Pancreas (tissue), 10 donors: Measurements from ENCODE around the gene U2AF1L4. TPM values are rescaled to one million over a fixed set of nuclear protein-coding genes. Genes with fewer than 3 reads are reported as not detected.

Experiments
- ATAC-seq, 4 donors: fragments of 200-7000 bp; cut with Tn5 transposase; one replicate each; pipeline versions ENCODE4 v1.8.0 to v1.9.1; 2020; ENCODE audit warnings: mild to moderate bottlenecking in 4 of 4, moderate library complexity in 4 of 4
- DNase-seq, 6 donors: peaks; one replicate each; pipeline ENCODE4 v3.0.0-alpha.2; 2020
- FAIRE-seq: peaks from 2 replicates; lab custom pipeline; 2012; peaks lifted over from hg19 to GRCh38; lab: Jason Lieb, UNC
- H3K27ac ChIP-seq, 4 donors: fragments of 200-600 bp; sonication (generic); 1 replicate in 3 of 4; 2 replicates in 1 of 4; pipeline versions ENCODE4 v1.5.0 to v1.8.0; 2020
- H3K27me3 ChIP-seq, 4 donors: fragments of 200-600 bp; one replicate each; pipeline ENCODE4 v1.8.0; 2021
- H3K36me3 ChIP-seq, 3 donors: fragments of 200-600 bp; sonication (generic) in 1 of 3; one replicate each; pipeline versions ENCODE4 v1.5.0 to v1.8.0; 2020 to 2021
- H3K4me1 ChIP-seq, 3 donors: fragments of 200-600 bp; one replicate each; pipeline ENCODE4 v1.8.0; 2021
- H3K4me3 ChIP-seq, 4 donors: fragments of 200-600 bp; sonication (generic) in 2 of 4; one replicate each; pipeline versions ENCODE4 v1.5.0 to v1.8.0; 2020 to 2021
- H3K9me3 ChIP-seq, 4 donors: fragments of 200-600 bp; one replicate each; pipeline ENCODE4 v1.8.0; 2021
- WGBS, 2 donors: extraction: QIAGEN DNeasy Blood & Tissue Kit; methylation state at CpG; one replicate each; pipeline ENCODE4 v1.1.7; 2013; 5-methylcytosine and 5-hydroxymethylcytosine counted together
- intact Hi-C, 3 donors: fragments of 100-400 bp; cut with DNase I; formaldehyde crosslinking; loops; one replicate each; pipeline versions ENCODE4 v1.11.1 to v1.14.2; 2022
- polyA plus RNA-seq, 2 donors: library from polyadenylated mRNA; stranded (reverse); fragments of 200-250 nt; gene quantifications; one replicate each; pipeline ENCODE4 v1.2.3, GENCODE V29; 2013
- total RNA-seq, 6 donors: library from RNA; stranded (reverse); fragmentation: NEBNext Ultra II Directional in 4 of 6; extraction: Animal tissue kit (Norgen Biotek cat#: 25700) in 4 of 6; gene quantifications; one replicate each; pipeline versions ENCODE4 v1.2.1 to v1.2.4, GENCODE V29; 2021 to 2023
- TF ChIP-seq, protein P1 (sequence below), 4 donors: fragments of 200-600 bp; sonication (generic) in 3 of 4; IDR thresholded peaks; one replicate each; pipeline versions ENCODE4 v1.5.0 to v1.8.0; 2021; ENCODE audit warnings: antibody characterized with exemption in 4 of 4
- donor health status: healthy with polysubstance abuse.
- donor health status: DM: no; HTN: no; CAD: no; lungs with moderate emphysema.
- donor health status: DM: no; HTN: no; CAD: no.
- donor health status: control.
- donor health status: control.
- donor health status: Bipolar disorder and iron deficiency.
- donor health status: DM: yes; HTN: yes; CAD: no.
- donor health status: DM: no; HTN: no; CAD: no.
- donor health status: DM: no; HTN: no; CAD: no.
- donor health status: DM: yes; HTN: yes; CAD: no.

The U2AF1L4 gene
- total and polyA plus RNA-seq, 8 donors, result 9.7 to 124 (median 12.0) TPM

DNA sequence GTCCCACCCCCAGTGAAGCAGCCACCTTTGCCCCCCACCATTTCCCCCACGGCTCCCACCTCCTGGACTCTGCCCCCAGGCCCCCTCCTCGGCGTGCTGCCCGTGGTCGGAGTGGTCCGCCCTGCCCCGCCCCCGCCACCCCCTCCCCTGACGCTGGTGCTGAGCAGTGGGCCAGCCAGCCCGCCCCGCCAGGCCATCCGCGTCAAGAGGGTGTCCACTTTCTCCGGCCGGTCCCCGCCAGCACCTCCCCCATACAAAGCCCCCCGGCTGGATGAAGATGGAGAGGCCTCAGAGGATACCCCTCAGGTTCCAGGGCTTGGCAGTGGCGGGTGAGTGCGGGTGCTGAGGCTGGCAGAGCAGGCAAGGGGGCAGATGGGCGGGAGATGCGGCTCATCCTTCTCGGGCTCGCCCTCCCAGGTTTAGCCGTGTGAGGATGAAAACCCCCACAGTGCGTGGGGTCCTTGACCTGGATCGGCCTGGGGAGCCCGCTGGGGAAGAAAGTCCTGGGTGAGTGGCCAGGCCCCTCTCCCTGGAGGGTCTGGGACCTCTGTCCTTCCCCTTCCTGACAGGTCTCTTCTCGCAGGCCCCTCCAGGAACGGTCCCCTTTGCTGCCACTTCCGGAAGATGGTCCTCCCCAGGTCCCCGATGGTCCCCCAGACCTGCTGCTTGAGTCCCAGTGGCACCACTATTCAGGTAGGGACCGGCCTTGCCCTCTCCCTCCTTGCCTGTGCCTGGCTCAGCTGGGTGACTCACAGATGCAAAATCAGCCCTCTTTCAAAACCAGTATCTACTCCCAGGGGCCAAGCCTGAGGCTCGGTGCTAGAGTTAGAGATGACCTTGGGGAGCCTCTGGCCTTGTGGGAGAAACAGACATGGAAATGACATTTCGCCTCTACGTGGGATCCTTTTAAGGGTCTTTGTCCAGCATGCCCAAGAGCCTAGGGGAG, 11.8 kb downstream of the U2AF1L4 start:
- FAIRE-seq (no peak), DNase-seq (peak in 2 of 6 donors; percentile 30 to 71), ATAC-seq (no peak)
- intact Hi-C loops, result no loop called here
- TF ChIP-seq, protein P1, sequence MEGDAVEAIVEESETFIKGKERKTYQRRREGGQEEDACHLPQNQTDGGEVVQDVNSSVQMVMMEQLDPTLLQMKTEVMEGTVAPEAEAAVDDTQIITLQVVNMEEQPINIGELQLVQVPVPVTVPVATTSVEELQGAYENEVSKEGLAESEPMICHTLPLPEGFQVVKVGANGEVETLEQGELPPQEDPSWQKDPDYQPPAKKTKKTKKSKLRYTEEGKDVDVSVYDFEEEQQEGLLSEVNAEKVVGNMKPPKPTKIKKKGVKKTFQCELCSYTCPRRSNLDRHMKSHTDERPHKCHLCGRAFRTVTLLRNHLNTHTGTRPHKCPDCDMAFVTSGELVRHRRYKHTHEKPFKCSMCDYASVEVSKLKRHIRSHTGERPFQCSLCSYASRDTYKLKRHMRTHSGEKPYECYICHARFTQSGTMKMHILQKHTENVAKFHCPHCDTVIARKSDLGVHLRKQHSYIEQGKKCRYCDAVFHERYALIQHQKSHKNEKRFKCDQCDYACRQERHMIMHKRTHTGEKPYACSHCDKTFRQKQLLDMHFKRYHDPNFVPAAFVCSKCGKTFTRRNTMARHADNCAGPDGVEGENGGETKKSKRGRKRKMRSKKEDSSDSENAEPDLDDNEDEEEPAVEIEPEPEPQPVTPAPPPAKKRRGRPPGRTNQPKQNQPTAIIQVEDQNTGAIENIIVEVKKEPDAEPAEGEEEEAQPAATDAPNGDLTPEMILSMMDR (IDR thresholded peaks at IDR 0.05), result no peak
- no peaks in the 10 kb centered on the region for H3K4me1 ChIP-seq
- H3K27ac ChIP-seq, result no peak overlapping the region
- peaks cover 8 to 52% (median 29%) of the 10 kb centered on the region in 3 donors for H3K36me3 ChIP-seq
- no peaks in the 10 kb centered on the region for H3K9me3 ChIP-seq
- H3K4me3 ChIP-seq, result no peak overlapping the region
- H3K27me3 ChIP-seq, result no peaks in the 10 kb centered on the region
- 89 to 91% methylated on average over 29 to 35 of the region's 35 CpGs for WGBS, 2 donors

DNA sequence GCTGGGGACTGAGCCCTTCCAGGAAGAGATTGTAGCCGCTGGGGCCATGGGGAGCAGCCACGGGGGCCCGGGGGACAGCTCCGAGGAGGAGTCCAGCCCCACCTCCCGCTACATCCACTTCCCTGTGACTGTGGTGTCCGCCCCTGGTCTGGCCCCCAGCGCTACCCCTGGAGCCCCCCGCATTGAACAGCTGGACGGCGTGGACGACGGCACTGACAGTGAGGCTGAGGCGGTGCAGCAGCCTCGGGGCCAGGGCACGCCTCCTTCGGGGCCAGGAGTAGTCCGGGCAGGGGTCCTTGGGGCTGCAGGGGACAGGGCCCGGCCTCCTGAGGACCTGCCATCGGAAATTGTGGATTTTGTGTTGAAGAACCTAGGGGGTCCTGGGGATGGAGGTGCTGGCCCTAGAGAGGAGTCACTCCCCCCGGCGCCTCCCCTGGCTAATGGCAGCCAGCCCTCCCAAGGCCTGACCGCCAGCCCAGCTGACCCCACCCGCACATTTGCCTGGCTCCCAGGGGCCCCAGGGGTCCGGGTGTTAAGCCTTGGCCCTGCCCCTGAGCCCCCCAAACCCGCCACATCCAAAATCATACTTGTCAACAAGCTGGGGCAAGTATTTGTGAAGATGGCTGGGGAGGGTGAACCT, 12.6 kb downstream of the U2AF1L4 start:
- 92% methylated on average over 25 of the region's 25 CpGs for WGBS, 2 donors
- peaks cover 4 to 57% (median 36%) of the 10 kb centered on the region in 3 donors for H3K36me3 ChIP-seq
- ATAC-seq (no peak), FAIRE-seq (no peak), DNase-seq (peak in 1 of 6 donors; percentile 34)
- TF ChIP-seq, protein P1 (IDR thresholded peaks at IDR 0.05), result no peak
- H3K4me3 ChIP-seq, result no peak overlapping the region
- intact Hi-C loops, result no loop called here
- H3K27me3 ChIP-seq, result no peaks in the 10 kb centered on the region
- no peak overlapping the region for H3K27ac ChIP-seq
- no peaks in the 10 kb centered on the region for H3K9me3 ChIP-seq
- no peaks in the 10 kb centered on the region for H3K4me1 ChIP-seq

DNA sequence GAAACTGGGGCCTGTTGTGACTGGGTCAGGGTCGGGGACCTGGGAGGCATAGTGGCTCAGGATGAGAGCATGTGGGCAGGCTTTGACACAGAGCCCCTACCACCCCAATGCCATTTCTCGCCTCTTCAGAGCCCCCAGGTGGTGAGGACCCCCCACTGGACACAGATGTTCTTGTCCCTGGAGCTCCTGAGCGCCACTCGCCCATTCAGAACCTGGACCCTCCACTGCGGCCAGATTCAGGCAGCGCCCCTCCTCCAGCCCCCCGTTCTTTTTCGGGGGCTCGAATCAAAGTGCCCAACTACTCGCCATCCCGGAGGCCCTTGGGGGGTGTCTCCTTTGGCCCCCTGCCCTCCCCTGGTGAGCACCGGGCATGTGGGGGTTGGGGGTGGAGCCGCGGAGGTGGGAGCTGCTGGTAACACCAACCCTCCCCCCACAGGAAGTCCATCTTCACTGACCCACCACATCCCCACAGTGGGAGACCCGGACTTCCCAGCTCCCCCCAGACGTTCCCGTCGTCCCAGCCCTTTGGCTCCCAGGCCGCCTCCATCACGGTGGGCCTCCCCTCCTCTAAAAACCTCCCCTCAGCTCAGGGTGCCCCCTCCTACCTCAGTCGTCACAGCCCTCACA, 13.3 kb downstream of the U2AF1L4 start:
- DNase-seq (peak in 2 of 6 donors; percentile 30 to 60), ATAC-seq (no peak), FAIRE-seq (no peak)
- Histone ChIP-seq H3K4me3 (no peak overlapping the region), H3K9me3 (no peaks in the 10 kb centered on the region), H3K36me3 (peaks cover 10 to 62% (median 44%) of the 10 kb centered on the region in 3 donors), H3K27ac (no peak overlapping the region), H3K4me1 (no peaks in the 10 kb centered on the region), H3K27me3 (no peaks in the 10 kb centered on the region)
- intact Hi-C loops, result no loop called here
- TF ChIP-seq, protein P1 (IDR thresholded peaks at IDR 0.05), result no peak
- WGBS, 2 donors, result 90 to 92% methylated on average over 17 to 21 of the region's 21 CpGs

DNA sequence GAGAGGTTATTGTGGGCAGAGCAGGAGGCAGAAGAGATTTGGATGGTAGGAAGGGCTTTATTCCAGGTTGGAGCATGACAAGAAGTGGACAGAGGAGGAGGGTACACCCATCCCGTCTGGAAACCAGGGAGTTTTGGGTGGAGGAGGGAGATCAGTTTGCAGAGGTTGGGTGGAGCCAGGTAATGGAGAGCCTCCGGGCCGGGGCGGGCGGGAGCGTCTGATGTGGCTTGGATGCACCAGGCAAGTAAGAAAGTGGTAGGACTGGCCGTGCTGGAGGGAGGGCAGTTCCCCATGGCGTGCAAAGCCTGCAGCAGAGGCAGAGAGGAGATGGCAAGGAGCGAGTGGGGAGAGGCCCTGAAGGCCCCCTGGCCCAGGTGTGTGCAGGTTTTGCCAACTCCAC, 13.9 kb downstream of the U2AF1L4 start:
- intact Hi-C loops, result no loop called here
- DNase-seq (peak in 1 of 6 donors; percentile 55), ATAC-seq (no peak), FAIRE-seq (no peak)
- WGBS, 2 donors, result 89 to 90% methylated on average over 9 of the region's 9 CpGs
- no peak overlapping the region for H3K27ac ChIP-seq
- TF ChIP-seq, protein P1 (IDR thresholded peaks at IDR 0.05), result no peak
- peaks cover 11 to 62% (median 49%) of the 10 kb centered on the region in 3 donors for H3K36me3 ChIP-seq
- no peaks in the 10 kb centered on the region for H3K27me3 ChIP-seq
- H3K4me3 ChIP-seq, result no peak overlapping the region
- H3K4me1 ChIP-seq, result no peaks in the 10 kb centered on the region
- no peaks in the 10 kb centered on the region for H3K9me3 ChIP-seq
